Neural cell (in vitro differentiated cells): Measurements from ENCODE around the gene SYT11. TPM values are rescaled to one million over a fixed set of nuclear protein-coding genes. Genes with fewer than 3 reads are reported as not detected.

Experiments used
- polyA plus RNA-seq: library from polyadenylated mRNA; depleted of rRNA; stranded (reverse); fragments of >200 nt; gene quantifications from 2 replicates; pipeline ENCODE4 v1.2.3, GENCODE V29; 2014
- small RNA-seq, 3 experiments: library from RNA; depleted of rRNA; stranded (forward); fragments of <200 nt; gene quantifications; one replicate each; pipeline ENCODE3, GENCODE V24; 2012

SYT11 gene
- polyA plus RNA-seq, 1 donor from 2014 or later: 122 TPM

Small RNA genes within 50 kb of the gene (small RNA-seq; reads per million reads assigned to genes)
- gene RF00015 (0 reads per million in 3 experiments), gene SCARNA4 (0 reads per million in 3 experiments), gene SNORA80E (95.5 to 209 (median 96.0) reads per million in 3 experiments)

Other genes starting within 250 kb of the SYT11 start
- 53.8 and 64.5 TPM in 2 replicates for gene MSTO1, start 249.3 kb upstream of the SYT11 start, polyA plus RNA-seq
- gene YY1AP1, start 170.8 kb upstream of the SYT11 start, polyA plus RNA-seq: 44.0 and 44.4 TPM in 2 replicates
- gene DAP3, start 170.5 kb upstream of the SYT11 start, polyA plus RNA-seq: 153 and 180 TPM in 2 replicates
- gene GON4L, start 2.4 kb upstream of the SYT11 start, polyA plus RNA-seq: 24.8 and 30.2 TPM in 2 replicates
- 78.1 and 83.5 TPM in 2 replicates for gene RIT1, start 51.8 kb downstream of the SYT11 start, polyA plus RNA-seq
- gene KHDC4, start 74.8 kb downstream of the SYT11 start, polyA plus RNA-seq: 84.8 and 97.1 TPM in 2 replicates
- not detected in 2 replicates for gene RXFP4, start 82.1 kb downstream of the SYT11 start, polyA plus RNA-seq
- gene ARHGEF2, start 119.0 kb downstream of the SYT11 start, polyA plus RNA-seq: 45.1 and 59.6 TPM in 2 replicates
- gene SSR2, start 161.4 kb downstream of the SYT11 start, polyA plus RNA-seq: 440 and 473 TPM in 2 replicates
- 34.9 and 39.3 TPM in 2 replicates for gene UBQLN4, start 194.2 kb downstream of the SYT11 start, polyA plus RNA-seq
- 81.3 and 82.6 TPM in 2 replicates for gene LAMTOR2, start 195.2 kb downstream of the SYT11 start, polyA plus RNA-seq
- gene RAB25, start 201.6 kb downstream of the SYT11 start, polyA plus RNA-seq: 1.3 TPM in 1 of 2 replicates, not detected in the other
- gene MEX3A, start 222.9 kb downstream of the SYT11 start, polyA plus RNA-seq: 39.8 and 44.4 TPM in 2 replicates